Esophagus muscularis mucosa (tissue), 4 donors: ENCODE measurements around the gene CTRB2.

ENCODE experiments used
- CTCF ChIP-seq, 3 experiments: fragments of 200-600 bp in 2 of 3; fragments of 450-650 bp in 1 of 3; sonication (generic) in 2 of 3; IDR thresholded peaks; one replicate each; pipeline ENCODE4 v1.5.1; 2017 to 2019; ENCODE audit warnings: antibody characterized with exemption in 3 of 3, mild to moderate bottlenecking in 2 of 3, moderate library complexity in 1 of 3
- EP300 ChIP-seq: sonication (generic); formaldehyde crosslinking; IDR thresholded peaks from one replicate; pipeline ENCODE4 v1.6.1; 2017; ENCODE audit warnings: antibody characterized with exemption
- POLR2A ChIP-seq: fragments of 450-650 bp; IDR thresholded peaks from one replicate; pipeline ENCODE4 v1.6.1; 2017; ENCODE audit warnings: antibody characterized with exemption, moderate library complexity, mild to moderate bottlenecking, low read depth
- POLR2AphosphoS5 ChIP-seq, 2 donors: sonication (generic); formaldehyde crosslinking; IDR thresholded peaks; one replicate each; pipeline ENCODE4 v1.6.1; 2017; ENCODE audit warnings: antibody characterized with exemption in 2 of 2

DNA sequence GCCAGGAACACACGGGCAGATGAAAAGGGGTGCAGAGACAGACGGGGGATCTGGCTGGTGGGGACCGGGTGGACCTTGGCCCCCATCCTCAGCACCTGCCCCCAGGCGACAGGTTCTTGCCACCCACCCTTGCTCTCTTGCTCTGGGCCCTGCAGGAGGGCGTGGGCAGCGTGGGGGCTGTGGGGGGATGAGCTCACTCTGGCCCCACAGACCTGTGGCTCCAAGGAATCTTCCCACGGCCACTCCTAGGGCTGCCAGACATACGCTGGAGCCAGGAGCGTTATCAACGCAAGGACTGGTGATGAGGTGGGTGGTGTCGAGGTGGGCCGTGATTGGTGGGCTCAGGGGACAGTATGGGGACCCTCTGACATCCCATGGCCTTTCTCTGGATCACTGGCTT, 18.1 kb upstream of the CTRB2 start:
- TF ChIP-seq CTCF (IDR thresholded peaks at IDR 0.05), result no peak
- TF ChIP-seq POLR2AphosphoS5 (IDR thresholded peaks at IDR 0.05), result no peak
- no peak for TF ChIP-seq POLR2A
- no peak for TF ChIP-seq EP300
